ENCODE measurements around the gene DDX56.

DDX56 gene
- 75.6 to 85.3 (median 79.4) reads per million in 3 donors for total RNA-seq

GRCh38 chr7:44573464-44574286, at the start of gene DDX56:
TSS of gene DDX56 (minus strand) at chr7:44573908. CDS start at chr7:44573895, 13 bp downstream.
- H3K27me3 ChIP-seq (replicated peaks; ENCODE audit: control insufficient read depth, insufficient read depth, low read length, poor library complexity, severe bottlenecking), result no peaks in the 10 kb centered on the region
- H3K4me1 ChIP-seq (ENCODE audit: control insufficient read depth, insufficient read depth, low read length, poor library complexity, severe bottlenecking), result peaks cover 16% of the 10 kb centered on the region
- H3K4me3 ChIP-seq (ENCODE audit: insufficient read depth, low read depth, low read length, poor library complexity, severe bottlenecking), result peak within 1 kb of the TSS; percentile 75
- H3K9me3 ChIP-seq (ENCODE audit: control insufficient read depth, low read length), result no peaks in the 10 kb centered on the region
- peaks cover 48% of the 10 kb centered on the region for H3K36me3 ChIP-seq (ENCODE audit: control insufficient read depth, insufficient read depth, low read length)
- peak; percentile 85 to 93 (median 86) for DNase-seq
- peak within 1 kb of the TSS; percentile 89 for H3K27ac ChIP-seq (ENCODE audit: insufficient read depth, low read length, poor library complexity, severe bottlenecking)

GRCh38 chr7:44622342-44623151, 48.8 kb upstream of the DDX56 start:
- H3K27ac ChIP-seq (ENCODE audit: insufficient read depth, low read length, poor library complexity, severe bottlenecking), result peak overlapping the region; percentile 76
- H3K9me3 ChIP-seq (ENCODE audit: control insufficient read depth, low read length), result no peaks in the 10 kb centered on the region
- peaks cover 15% of the 10 kb centered on the region for H3K36me3 ChIP-seq (ENCODE audit: control insufficient read depth, insufficient read depth, low read length)
- no peak for DNase-seq
- H3K4me1 ChIP-seq (ENCODE audit: control insufficient read depth, insufficient read depth, low read length, poor library complexity, severe bottlenecking), result peaks cover 60% of the 10 kb centered on the region
- peak overlapping the region; percentile 23 for H3K4me3 ChIP-seq (ENCODE audit: insufficient read depth, low read depth, low read length, poor library complexity, severe bottlenecking)
- no peaks in the 10 kb centered on the region for H3K27me3 ChIP-seq (replicated peaks; ENCODE audit: control insufficient read depth, insufficient read depth, low read length, poor library complexity, severe bottlenecking)

- Histone ChIP-seq H3K4me3 (ENCODE audit: insufficient read depth, low read depth, low read length, poor library complexity, severe bottlenecking) (no peak overlapping the region), H3K9me3 (ENCODE audit: control insufficient read depth, low read length) (no peaks in the 10 kb centered on the region), H3K27me3 (replicated peaks; ENCODE audit: control insufficient read depth, insufficient read depth, low read length, poor library complexity, severe bottlenecking) (no peaks in the 10 kb centered on the region), H3K27ac (ENCODE audit: insufficient read depth, low read length, poor library complexity, severe bottlenecking) (peak overlapping the region; percentile 76), H3K36me3 (ENCODE audit: control insufficient read depth, insufficient read depth, low read length) (peaks cover 14% of the 10 kb centered on the region), H3K4me1 (ENCODE audit: control insufficient read depth, insufficient read depth, low read length, poor library complexity, severe bottlenecking) (peaks cover 66% of the 10 kb centered on the region)
- no peak for DNase-seq
Measured at GRCh38 chr7:44621750-44622103, 48.0 kb upstream of the DDX56 start.

GRCh38 chr7:44621034-44621749, 47.5 kb upstream of the DDX56 start:
- H3K27ac ChIP-seq (ENCODE audit: insufficient read depth, low read length, poor library complexity, severe bottlenecking), result no peak overlapping the region
- no peak for DNase-seq
- peaks cover 61% of the 10 kb centered on the region for H3K4me1 ChIP-seq (ENCODE audit: control insufficient read depth, insufficient read depth, low read length, poor library complexity, severe bottlenecking)

GRCh38 chr7:44618753-44619152, 45.0 kb upstream of the DDX56 start:
- Histone ChIP-seq H3K4me3 (ENCODE audit: insufficient read depth, low read depth, low read length, poor library complexity, severe bottlenecking) (no peak overlapping the region), H3K27ac (ENCODE audit: insufficient read depth, low read length, poor library complexity, severe bottlenecking) (peak overlapping the region; percentile 67), H3K36me3 (ENCODE audit: control insufficient read depth, insufficient read depth, low read length) (peaks cover 7% of the 10 kb centered on the region), H3K27me3 (replicated peaks; ENCODE audit: control insufficient read depth, insufficient read depth, low read length, poor library complexity, severe bottlenecking) (no peaks in the 10 kb centered on the region), H3K4me1 (ENCODE audit: control insufficient read depth, insufficient read depth, low read length, poor library complexity, severe bottlenecking) (peaks cover 58% of the 10 kb centered on the region), H3K9me3 (ENCODE audit: control insufficient read depth, low read length) (no peaks in the 10 kb centered on the region)
- DNase-seq, result peak in 2 of 3 donors; percentile 32 to 55

More at GRCh38 chr7:44621034-44621749, 47.5 kb upstream of the DDX56 start:
- Histone ChIP-seq H3K4me3 (ENCODE audit: insufficient read depth, low read depth, low read length, poor library complexity, severe bottlenecking) (no peak overlapping the region), H3K27me3 (replicated peaks; ENCODE audit: control insufficient read depth, insufficient read depth, low read length, poor library complexity, severe bottlenecking) (no peaks in the 10 kb centered on the region), H3K36me3 (ENCODE audit: control insufficient read depth, insufficient read depth, low read length) (peaks cover 9% of the 10 kb centered on the region), H3K9me3 (ENCODE audit: control insufficient read depth, low read length) (no peaks in the 10 kb centered on the region)

GRCh38 chr7:44618045-44618444, 44.3 kb upstream of the DDX56 start:
- Histone ChIP-seq H3K36me3 (ENCODE audit: control insufficient read depth, insufficient read depth, low read length) (peaks cover 7% of the 10 kb centered on the region), H3K27ac (ENCODE audit: insufficient read depth, low read length, poor library complexity, severe bottlenecking) (peak overlapping the region; percentile 67), H3K9me3 (ENCODE audit: control insufficient read depth, low read length) (no peaks in the 10 kb centered on the region), H3K4me1 (ENCODE audit: control insufficient read depth, insufficient read depth, low read length, poor library complexity, severe bottlenecking) (peaks cover 57% of the 10 kb centered on the region), H3K27me3 (replicated peaks; ENCODE audit: control insufficient read depth, insufficient read depth, low read length, poor library complexity, severe bottlenecking) (no peaks in the 10 kb centered on the region), H3K4me3 (ENCODE audit: insufficient read depth, low read depth, low read length, poor library complexity, severe bottlenecking) (no peak overlapping the region)
- no peak for DNase-seq

- Histone ChIP-seq H3K4me1 (ENCODE audit: control insufficient read depth, insufficient read depth, low read length, poor library complexity, severe bottlenecking) (peaks cover 50% of the 10 kb centered on the region), H3K27ac (ENCODE audit: insufficient read depth, low read length, poor library complexity, severe bottlenecking) (peak overlapping the region; percentile 67), H3K36me3 (ENCODE audit: control insufficient read depth, insufficient read depth, low read length) (peaks cover 7% of the 10 kb centered on the region), H3K27me3 (replicated peaks; ENCODE audit: control insufficient read depth, insufficient read depth, low read length, poor library complexity, severe bottlenecking) (no peaks in the 10 kb centered on the region), H3K9me3 (ENCODE audit: control insufficient read depth, low read length) (no peaks in the 10 kb centered on the region), H3K4me3 (ENCODE audit: insufficient read depth, low read depth, low read length, poor library complexity, severe bottlenecking) (no peak overlapping the region)
- no peak for DNase-seq
Measured at GRCh38 chr7:44617225-44617890, 43.6 kb upstream of the DDX56 start.

- H3K27me3 ChIP-seq (replicated peaks; ENCODE audit: control insufficient read depth, insufficient read depth, low read length, poor library complexity, severe bottlenecking), result no peaks in the 10 kb centered on the region
- no peak overlapping the region for H3K4me3 ChIP-seq (ENCODE audit: insufficient read depth, low read depth, low read length, poor library complexity, severe bottlenecking)
- H3K27ac ChIP-seq (ENCODE audit: insufficient read depth, low read length, poor library complexity, severe bottlenecking), result no peak overlapping the region
- H3K36me3 ChIP-seq (ENCODE audit: control insufficient read depth, insufficient read depth, low read length), result peaks cover 7% of the 10 kb centered on the region
- DNase-seq, result no peak
- no peaks in the 10 kb centered on the region for H3K9me3 ChIP-seq (ENCODE audit: control insufficient read depth, low read length)
- H3K4me1 ChIP-seq (ENCODE audit: control insufficient read depth, insufficient read depth, low read length, poor library complexity, severe bottlenecking), result peaks cover 42% of the 10 kb centered on the region
Measured at GRCh38 chr7:44616545-44616944, 42.8 kb upstream of the DDX56 start.

- H3K9me3 ChIP-seq (ENCODE audit: control insufficient read depth, low read length), result no peaks in the 10 kb centered on the region
- peaks cover 42% of the 10 kb centered on the region for H3K4me1 ChIP-seq (ENCODE audit: control insufficient read depth, insufficient read depth, low read length, poor library complexity, severe bottlenecking)
- DNase-seq, result no peak
- H3K36me3 ChIP-seq (ENCODE audit: control insufficient read depth, insufficient read depth, low read length), result peaks cover 7% of the 10 kb centered on the region
- H3K27me3 ChIP-seq (replicated peaks; ENCODE audit: control insufficient read depth, insufficient read depth, low read length, poor library complexity, severe bottlenecking), result no peaks in the 10 kb centered on the region
- H3K27ac ChIP-seq (ENCODE audit: insufficient read depth, low read length, poor library complexity, severe bottlenecking), result peak overlapping the region; percentile 67
- H3K4me3 ChIP-seq (ENCODE audit: insufficient read depth, low read depth, low read length, poor library complexity, severe bottlenecking), result no peak overlapping the region
Measured at GRCh38 chr7:44615793-44616192, 42.1 kb upstream of the DDX56 start.

All from effector memory CD4-positive, alpha-beta T cell (primary cell).